OCI-LY3 (cell line): Measurements from ENCODE around the gene TET1.

Experiments
- CTCF ChIP-seq: fragments of 200-600, 300-600 bp; sonication (generic); IDR thresholded peaks from 2 replicates; pipeline ENCODE4 v1.5.1; 2014; ENCODE audit warnings: antibody characterized with exemption, low read length, low read depth
- EZH2phosphoT487 ChIP-seq: fragments of 200-600 bp; shearing (Covaris generic); IDR thresholded peaks from 2 replicates; pipeline ENCODE4 v1.6.1; 2018; ENCODE audit warnings: antibody characterized with exemption, mixed run types, low read depth

DNA sequence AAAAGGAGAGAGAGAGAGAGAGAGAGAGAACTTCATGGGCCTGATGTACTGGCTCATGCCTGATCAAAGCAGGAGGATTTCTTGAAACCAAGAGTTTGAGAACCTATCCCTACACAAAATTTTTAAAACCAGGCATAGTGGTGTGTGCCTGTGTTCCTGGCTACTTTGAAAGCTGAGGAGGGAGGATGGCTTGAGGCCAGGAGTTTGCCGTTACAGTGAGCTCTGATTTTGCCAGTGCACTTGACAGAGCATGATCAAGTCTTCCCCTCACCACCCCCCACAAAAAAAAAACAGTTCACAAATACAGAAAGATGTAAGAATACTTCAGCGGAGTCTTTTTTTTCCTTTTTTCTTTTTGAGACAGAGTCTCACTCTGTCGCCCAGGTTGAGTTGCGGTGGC lies 108.8 kb downstream of the TET1 start:
- TF ChIP-seq CTCF (no peak), EZH2phosphoT487 (no peak)
